ENCODE data around the gene ITGB8. TPM values are rescaled to one million over a fixed set of nuclear protein-coding genes. Genes with fewer than 3 reads are reported as not detected.

Gene ITGB8
- total and polyA plus RNA-seq, 4 donors = 0.16 to 2.8 (median 0.51) TPM

DNA sequence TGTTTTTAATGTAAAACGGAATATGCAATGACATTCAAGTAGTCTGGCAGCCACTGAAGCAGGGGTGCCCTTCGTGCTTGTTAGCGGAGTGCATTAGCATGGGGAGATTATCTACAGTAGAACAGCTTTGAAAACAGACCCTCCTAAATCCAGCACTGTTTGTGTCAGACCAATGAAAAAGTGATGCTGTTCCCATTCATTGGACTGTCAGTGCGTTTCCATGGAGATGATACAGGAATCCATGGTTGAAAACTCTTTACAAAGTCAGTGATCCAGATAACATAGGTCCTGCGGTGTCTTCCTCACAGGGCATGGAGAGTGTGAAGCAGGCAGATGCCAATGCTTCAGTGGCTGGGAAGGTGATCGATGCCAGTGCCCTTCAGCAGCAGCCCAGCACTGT, 73.6 kb downstream of the ITGB8 start:
- Histone ChIP-seq H3K9ac (ENCODE audit: low read depth in 1 of 2, low read length in 2 of 2) (no peak overlapping the region), H3K4me3 (ENCODE audit: low read depth in 1 of 3, low read length in 3 of 3) (no peak overlapping the region), H3K27ac (ENCODE audit: low read depth in 1 of 2, low read length in 2 of 2) (no peak overlapping the region), H3K27me3 (ENCODE audit: control insufficient read depth in 4 of 4, insufficient read depth in 4 of 4, low read length in 3 of 4) (no peaks in the 10 kb centered on the region), H3K9me3 (ENCODE audit: control insufficient read depth in 4 of 4, low read length in 3 of 4) (peaks cover 0 to 2% (median 0%) of the 10 kb centered on the region in 4 donors), H3K36me3 (ENCODE audit: control insufficient read depth in 4 of 4, insufficient read depth in 3 of 4, low read depth in 1 of 4, low read length in 3 of 4) (no peaks in the 10 kb centered on the region), H3K4me1 (ENCODE audit: control insufficient read depth in 4 of 4, insufficient read depth in 4 of 4, low read length in 3 of 4) (no peaks in the 10 kb centered on the region)
- WGBS = 84% methylated on average over 6 of the region's 6 CpGs
- TF ChIP-seq HNF4A (conservative IDR thresholded peaks at IDR 0.05) (no peak), FOXA2 (IDR thresholded peaks at IDR 0.05) (no peak), JUND (IDR thresholded peaks at IDR 0.05) (no peak)
- TF ChIP-seq, protein P1, sequence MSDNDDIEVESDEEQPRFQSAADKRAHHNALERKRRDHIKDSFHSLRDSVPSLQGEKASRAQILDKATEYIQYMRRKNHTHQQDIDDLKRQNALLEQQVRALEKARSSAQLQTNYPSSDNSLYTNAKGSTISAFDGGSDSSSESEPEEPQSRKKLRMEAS (IDR thresholded peaks at IDR 0.05) = no peak
- TF ChIP-seq, protein P2, sequence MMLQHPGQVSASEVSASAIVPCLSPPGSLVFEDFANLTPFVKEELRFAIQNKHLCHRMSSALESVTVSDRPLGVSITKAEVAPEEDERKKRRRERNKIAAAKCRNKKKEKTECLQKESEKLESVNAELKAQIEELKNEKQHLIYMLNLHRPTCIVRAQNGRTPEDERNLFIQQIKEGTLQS (IDR thresholded peaks at IDR 0.05) = no peak
- DNase-seq (ENCODE audit: low spot score) = no peak

DNA sequence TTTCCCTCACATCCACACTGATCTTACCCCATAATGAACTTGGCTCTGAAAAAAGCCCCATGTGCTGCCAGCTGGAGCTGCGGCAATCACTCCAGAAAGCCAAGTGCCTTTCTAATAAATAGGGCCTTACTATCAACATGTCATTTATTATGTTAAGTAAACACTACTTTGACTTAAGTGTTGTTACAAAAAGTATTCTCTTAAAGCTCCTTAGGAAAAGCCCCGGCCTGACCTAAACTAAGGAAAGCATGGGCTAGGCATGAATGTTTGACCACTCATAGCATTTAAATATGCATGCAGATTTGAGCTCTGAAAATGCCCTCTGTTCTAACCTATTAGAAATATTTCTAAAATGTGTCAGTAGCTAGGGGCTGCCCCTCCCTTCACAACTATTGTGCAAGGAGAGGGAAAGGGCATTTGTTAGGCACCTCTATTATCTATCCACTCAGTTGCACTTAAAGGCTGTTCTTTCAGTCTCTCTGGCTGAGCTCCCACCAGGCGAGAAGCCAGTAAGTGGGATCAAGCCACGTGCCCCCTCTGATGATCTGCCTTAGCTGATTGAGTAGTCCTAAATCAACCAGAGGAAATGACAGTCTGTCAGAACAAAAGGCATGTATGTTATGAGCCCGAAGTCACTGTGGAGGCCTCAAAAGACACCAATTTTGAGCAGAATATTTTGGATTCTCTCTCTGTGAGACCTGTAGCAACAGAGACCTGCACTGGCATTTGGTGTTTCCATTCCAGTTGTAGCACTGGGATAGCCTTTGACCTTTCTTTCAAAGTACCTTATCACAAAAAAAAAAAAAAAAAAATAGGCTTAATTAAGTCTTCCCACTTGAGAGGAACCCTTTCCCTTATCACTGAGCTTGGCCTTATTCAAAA, 77.1 kb downstream of the ITGB8 start:
- peaks cover 0 to 2% (median 0%) of the 10 kb centered on the region in 4 donors for H3K9me3 ChIP-seq (ENCODE audit: control insufficient read depth in 4 of 4, low read length in 3 of 4)
- no peak for TF ChIP-seq GABPA (IDR thresholded peaks at IDR 0.05 in 1 of 2, conservative IDR thresholded peaks at IDR 0.05 in 1 of 2)
- no peaks in the 10 kb centered on the region for H3K4me1 ChIP-seq (ENCODE audit: control insufficient read depth in 4 of 4, insufficient read depth in 4 of 4, low read length in 3 of 4)
- no peak overlapping the region for H3K4me3 ChIP-seq (ENCODE audit: low read depth in 1 of 3, low read length in 3 of 3)
- no peak overlapping the region for H3K9ac ChIP-seq (ENCODE audit: low read depth in 1 of 2, low read length in 2 of 2)
- H3K27ac ChIP-seq (ENCODE audit: low read depth in 1 of 2, low read length in 2 of 2) = no peak overlapping the region
- no peak for DNase-seq (ENCODE audit: low spot score)
- no peaks in the 10 kb centered on the region for H3K36me3 ChIP-seq (ENCODE audit: control insufficient read depth in 4 of 4, insufficient read depth in 3 of 4, low read depth in 1 of 4, low read length in 3 of 4)
- H3K27me3 ChIP-seq (ENCODE audit: control insufficient read depth in 4 of 4, insufficient read depth in 4 of 4, low read length in 3 of 4) = no peaks in the 10 kb centered on the region
- WGBS = 56% methylated on average over 5 of the region's 5 CpGs

DNA sequence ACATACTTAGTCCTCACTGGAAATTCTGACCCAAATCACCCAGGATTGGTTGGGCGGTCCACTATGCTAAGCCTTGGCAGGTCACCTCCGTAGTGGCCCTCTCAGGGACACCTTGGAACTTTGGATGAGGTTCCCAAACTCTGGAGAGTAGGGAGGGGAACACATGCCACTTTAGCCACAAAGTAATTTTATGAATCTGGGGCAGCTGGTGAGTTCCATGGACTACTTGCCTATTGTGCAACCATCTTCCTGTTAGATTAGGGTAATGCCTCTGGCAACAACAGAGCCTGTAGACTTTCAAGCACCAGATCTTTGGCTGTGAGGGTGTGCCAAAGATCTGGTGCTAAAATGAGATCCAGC, 77.7 kb downstream of the ITGB8 start:
- no peaks in the 10 kb centered on the region for H3K36me3 ChIP-seq (ENCODE audit: control insufficient read depth in 4 of 4, insufficient read depth in 3 of 4, low read depth in 1 of 4, low read length in 3 of 4)
- H3K27ac ChIP-seq (ENCODE audit: low read depth in 1 of 2, low read length in 2 of 2) = no peak overlapping the region
- H3K4me3 ChIP-seq (ENCODE audit: low read depth in 1 of 3, low read length in 3 of 3) = no peak overlapping the region
- H3K4me1 ChIP-seq (ENCODE audit: control insufficient read depth in 4 of 4, insufficient read depth in 4 of 4, low read length in 3 of 4) = no peaks in the 10 kb centered on the region
- H3K9ac ChIP-seq (ENCODE audit: low read depth in 1 of 2, low read length in 2 of 2) = no peak overlapping the region
- TF ChIP-seq, protein P3, sequence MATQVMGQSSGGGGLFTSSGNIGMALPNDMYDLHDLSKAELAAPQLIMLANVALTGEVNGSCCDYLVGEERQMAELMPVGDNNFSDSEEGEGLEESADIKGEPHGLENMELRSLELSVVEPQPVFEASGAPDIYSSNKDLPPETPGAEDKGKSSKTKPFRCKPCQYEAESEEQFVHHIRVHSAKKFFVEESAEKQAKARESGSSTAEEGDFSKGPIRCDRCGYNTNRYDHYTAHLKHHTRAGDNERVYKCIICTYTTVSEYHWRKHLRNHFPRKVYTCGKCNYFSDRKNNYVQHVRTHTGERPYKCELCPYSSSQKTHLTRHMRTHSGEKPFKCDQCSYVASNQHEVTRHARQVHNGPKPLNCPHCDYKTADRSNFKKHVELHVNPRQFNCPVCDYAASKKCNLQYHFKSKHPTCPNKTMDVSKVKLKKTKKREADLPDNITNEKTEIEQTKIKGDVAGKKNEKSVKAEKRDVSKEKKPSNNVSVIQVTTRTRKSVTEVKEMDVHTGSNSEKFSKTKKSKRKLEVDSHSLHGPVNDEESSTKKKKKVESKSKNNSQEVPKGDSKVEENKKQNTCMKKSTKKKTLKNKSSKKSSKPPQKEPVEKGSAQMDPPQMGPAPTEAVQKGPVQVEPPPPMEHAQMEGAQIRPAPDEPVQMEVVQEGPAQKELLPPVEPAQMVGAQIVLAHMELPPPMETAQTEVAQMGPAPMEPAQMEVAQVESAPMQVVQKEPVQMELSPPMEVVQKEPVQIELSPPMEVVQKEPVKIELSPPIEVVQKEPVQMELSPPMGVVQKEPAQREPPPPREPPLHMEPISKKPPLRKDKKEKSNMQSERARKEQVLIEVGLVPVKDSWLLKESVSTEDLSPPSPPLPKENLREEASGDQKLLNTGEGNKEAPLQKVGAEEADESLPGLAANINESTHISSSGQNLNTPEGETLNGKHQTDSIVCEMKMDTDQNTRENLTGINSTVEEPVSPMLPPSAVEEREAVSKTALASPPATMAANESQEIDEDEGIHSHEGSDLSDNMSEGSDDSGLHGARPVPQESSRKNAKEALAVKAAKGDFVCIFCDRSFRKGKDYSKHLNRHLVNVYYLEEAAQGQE (IDR thresholded peaks at IDR 0.05) = no peak
- TF ChIP-seq FOXA1 (IDR thresholded peaks at IDR 0.05) (no peak), RAD21 (IDR thresholded peaks at IDR 0.05) (no peak), FOXA2 (IDR thresholded peaks at IDR 0.05) (no peak), HNF4G (IDR thresholded peaks at IDR 0.05) (no peak), HNF4A (conservative IDR thresholded peaks at IDR 0.05) (no peak), RXRA (IDR thresholded peaks at IDR 0.05) (no peak), NR2F2 (IDR thresholded peaks at IDR 0.05) (no peak), TAF1 (conservative IDR thresholded peaks at IDR 0.05) (no peak), YY1 (IDR thresholded peaks at IDR 0.05) (no peak), JUND (IDR thresholded peaks at IDR 0.05) (no peak), EGR1 (IDR thresholded peaks at IDR 0.05; ENCODE audit: low read depth in 2 of 2) (no peak), SP1 (IDR thresholded peaks at IDR 0.05) (no peak), GABPA (IDR thresholded peaks at IDR 0.05 in 1 of 2, conservative IDR thresholded peaks at IDR 0.05 in 1 of 2) (no peak)
- TF ChIP-seq, protein P2 (IDR thresholded peaks at IDR 0.05) = no peak
- TF ChIP-seq, protein P4, sequence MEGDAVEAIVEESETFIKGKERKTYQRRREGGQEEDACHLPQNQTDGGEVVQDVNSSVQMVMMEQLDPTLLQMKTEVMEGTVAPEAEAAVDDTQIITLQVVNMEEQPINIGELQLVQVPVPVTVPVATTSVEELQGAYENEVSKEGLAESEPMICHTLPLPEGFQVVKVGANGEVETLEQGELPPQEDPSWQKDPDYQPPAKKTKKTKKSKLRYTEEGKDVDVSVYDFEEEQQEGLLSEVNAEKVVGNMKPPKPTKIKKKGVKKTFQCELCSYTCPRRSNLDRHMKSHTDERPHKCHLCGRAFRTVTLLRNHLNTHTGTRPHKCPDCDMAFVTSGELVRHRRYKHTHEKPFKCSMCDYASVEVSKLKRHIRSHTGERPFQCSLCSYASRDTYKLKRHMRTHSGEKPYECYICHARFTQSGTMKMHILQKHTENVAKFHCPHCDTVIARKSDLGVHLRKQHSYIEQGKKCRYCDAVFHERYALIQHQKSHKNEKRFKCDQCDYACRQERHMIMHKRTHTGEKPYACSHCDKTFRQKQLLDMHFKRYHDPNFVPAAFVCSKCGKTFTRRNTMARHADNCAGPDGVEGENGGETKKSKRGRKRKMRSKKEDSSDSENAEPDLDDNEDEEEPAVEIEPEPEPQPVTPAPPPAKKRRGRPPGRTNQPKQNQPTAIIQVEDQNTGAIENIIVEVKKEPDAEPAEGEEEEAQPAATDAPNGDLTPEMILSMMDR (IDR thresholded peaks at IDR 0.05; ENCODE audit: low read depth, low read length, missing input control) = no peak
- TF ChIP-seq, protein P5, sequence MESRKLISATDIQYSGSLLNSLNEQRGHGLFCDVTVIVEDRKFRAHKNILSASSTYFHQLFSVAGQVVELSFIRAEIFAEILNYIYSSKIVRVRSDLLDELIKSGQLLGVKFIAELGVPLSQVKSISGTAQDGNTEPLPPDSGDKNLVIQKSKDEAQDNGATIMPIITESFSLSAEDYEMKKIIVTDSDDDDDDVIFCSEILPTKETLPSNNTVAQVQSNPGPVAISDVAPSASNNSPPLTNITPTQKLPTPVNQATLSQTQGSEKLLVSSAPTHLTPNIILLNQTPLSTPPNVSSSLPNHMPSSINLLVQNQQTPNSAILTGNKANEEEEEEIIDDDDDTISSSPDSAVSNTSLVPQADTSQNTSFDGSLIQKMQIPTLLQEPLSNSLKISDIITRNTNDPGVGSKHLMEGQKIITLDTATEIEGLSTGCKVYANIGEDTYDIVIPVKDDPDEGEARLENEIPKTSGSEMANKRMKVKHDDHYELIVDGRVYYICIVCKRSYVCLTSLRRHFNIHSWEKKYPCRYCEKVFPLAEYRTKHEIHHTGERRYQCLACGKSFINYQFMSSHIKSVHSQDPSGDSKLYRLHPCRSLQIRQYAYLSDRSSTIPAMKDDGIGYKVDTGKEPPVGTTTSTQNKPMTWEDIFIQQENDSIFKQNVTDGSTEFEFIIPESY (IDR thresholded peaks at IDR 0.05) = no peak
- TF ChIP-seq, protein P1 (IDR thresholded peaks at IDR 0.05) = no peak
- H3K27me3 ChIP-seq (ENCODE audit: control insufficient read depth in 4 of 4, insufficient read depth in 4 of 4, low read length in 3 of 4) = no peaks in the 10 kb centered on the region
- 89% methylated on average over 2 of the region's 2 CpGs for WGBS
- H3K9me3 ChIP-seq (ENCODE audit: control insufficient read depth in 4 of 4, low read length in 3 of 4) = peaks cover 0 to 2% (median 0%) of the 10 kb centered on the region in 4 donors
- DNase-seq (ENCODE audit: low spot score) = no peak
